GM21526 (cell line): ENCODE data around the gene DBNL.

Experiments used
- ATAC-seq: cut with Tn5 transposase; IDR thresholded peaks from one replicate; pipeline ENCODE4 v1.9.1; 2021; ENCODE audit warnings: moderate library complexity; ENCODE audit not compliant: unreplicated experiment, low FRiP score

The DBNL gene

GRCh38 chr7:44075296-44076075 is 31.0 kb downstream of the DBNL start:
- ATAC-seq = no peak

- no peak for ATAC-seq
Measured at GRCh38 chr7:44076101-44076895, 31.8 kb downstream of the DBNL start.

GRCh38 chr7:44077061-44077460 is 32.6 kb downstream of the DBNL start:
- ATAC-seq = no peak

GRCh38 chr7:44077681-44078091 is 33.2 kb downstream of the DBNL start:
- no peak for ATAC-seq

GRCh38 chr7:44078521-44078920 is 34.0 kb downstream of the DBNL start:
- ATAC-seq = no peak

- ATAC-seq = no peak
Measured at GRCh38 chr7:44079331-44080021, 35.0 kb downstream of the DBNL start.

GRCh38 chr7:44080118-44080517 is 35.6 kb downstream of the DBNL start:
- no peak for ATAC-seq

- no peak for ATAC-seq
Measured at GRCh38 chr7:44080686-44081265, 36.3 kb downstream of the DBNL start.

- no peak for ATAC-seq
Measured at GRCh38 chr7:44081266-44081748, 36.8 kb downstream of the DBNL start.

GRCh38 chr7:44082541-44083207 is 38.2 kb downstream of the DBNL start:
- peak; percentile 83 for ATAC-seq

- ATAC-seq = no peak
Measured at GRCh38 chr7:44083796-44084195, 39.3 kb downstream of the DBNL start.

GRCh38 chr7:44084701-44085100 is 40.2 kb downstream of the DBNL start:
- ATAC-seq = no peak

- no peak for ATAC-seq
Measured at GRCh38 chr7:44085546-44085945, 41.0 kb downstream of the DBNL start.

GRCh38 chr7:44086627-44087026 is 42.1 kb downstream of the DBNL start:
- no peak for ATAC-seq

GRCh38 chr7:44087911-44088838 is 43.7 kb downstream of the DBNL start:
- no peak for ATAC-seq

- no peak for ATAC-seq
Measured at GRCh38 chr7:44093102-44093641, 48.7 kb downstream of the DBNL start.

GRCh38 chr7:44094365-44094764 is 49.9 kb downstream of the DBNL start:
- ATAC-seq = no peak

GRCh38 chr7:44094883-44095592 is 50.5 kb downstream of the DBNL start:
- no peak for ATAC-seq
